GM18907 (cell line): ENCODE data around the gene CNST.
"Not testable (repeated sequence)": the region's sequence is repeated elsewhere in the genome, so short reads cannot be mapped to it uniquely, and the experiment has no call there.

Experiments
- ATAC-seq: cut with Tn5 transposase; IDR thresholded peaks from one replicate; pipeline ENCODE4 v1.9.1; 2021; ENCODE audit warnings: mild to moderate bottlenecking, moderate library complexity; ENCODE audit not compliant: unreplicated experiment

The CNST gene

DNA sequence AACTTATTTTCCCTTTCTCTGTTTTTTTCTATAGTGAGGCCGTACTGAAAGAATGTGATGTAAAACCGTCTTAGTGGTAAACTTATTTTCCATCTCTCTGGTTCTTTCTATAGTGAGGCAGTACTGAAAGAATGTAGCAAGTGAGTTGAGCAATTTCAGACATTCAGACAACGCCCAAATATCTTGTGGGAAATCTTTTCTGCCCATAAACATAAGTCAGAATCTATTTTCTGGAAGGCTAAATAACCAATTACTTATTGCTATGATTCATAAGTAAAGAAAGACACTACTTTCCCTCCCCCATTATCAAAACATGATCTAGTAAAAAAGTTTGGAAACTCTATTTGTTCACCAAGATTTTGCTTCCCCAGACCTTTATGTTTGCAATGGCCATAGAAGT is 139.1 kb downstream of the CNST start:
- ATAC-seq, result no peak

- no peak for ATAC-seq
Measured at GRCh38 chr1:246708166-246708565, 141.9 kb downstream of the CNST start.

DNA sequence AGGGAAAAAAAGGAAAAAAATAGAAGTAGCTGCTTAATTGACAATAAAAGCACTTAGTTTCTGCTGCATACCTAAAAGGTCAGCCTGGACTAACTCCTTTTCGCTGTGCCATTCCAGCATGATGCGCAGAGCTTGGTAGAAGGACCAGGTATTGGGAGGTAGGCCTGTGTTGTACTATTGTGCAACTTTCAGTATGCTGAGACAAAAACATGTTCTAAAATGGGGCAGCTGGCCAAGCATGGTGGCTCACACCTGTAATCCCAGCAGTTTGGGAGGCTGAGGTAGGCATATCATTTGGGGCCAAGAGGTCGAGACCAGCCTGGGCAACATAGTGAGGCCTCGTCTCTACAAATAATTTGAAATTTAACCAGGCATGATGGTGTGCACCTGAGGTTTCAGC is 142.9 kb downstream of the CNST start:
- ATAC-seq, result no peak

DNA sequence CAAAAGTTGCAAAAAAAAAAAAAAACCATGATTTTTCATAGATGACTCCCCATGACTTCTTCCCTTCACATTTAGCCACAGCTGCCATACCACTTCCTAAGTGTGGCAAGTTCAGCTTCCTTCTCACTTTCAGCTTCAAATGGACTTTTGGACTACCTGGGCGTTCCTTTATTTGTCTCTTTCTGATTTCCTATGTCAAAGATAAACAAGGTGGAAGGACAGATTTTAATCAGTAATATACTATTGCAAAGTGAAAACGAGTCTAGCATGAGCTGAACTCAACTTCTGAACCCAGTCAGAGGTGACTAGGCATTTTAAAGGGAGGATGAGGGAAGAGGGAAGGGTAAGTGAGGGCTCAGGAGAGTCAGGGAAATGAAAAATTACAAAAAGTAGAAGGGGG is 143.6 kb downstream of the CNST start:
- ATAC-seq, result no peak

GRCh38 chr1:246711548-246712003 is 145.3 kb downstream of the CNST start:
- no peak for ATAC-seq

DNA sequence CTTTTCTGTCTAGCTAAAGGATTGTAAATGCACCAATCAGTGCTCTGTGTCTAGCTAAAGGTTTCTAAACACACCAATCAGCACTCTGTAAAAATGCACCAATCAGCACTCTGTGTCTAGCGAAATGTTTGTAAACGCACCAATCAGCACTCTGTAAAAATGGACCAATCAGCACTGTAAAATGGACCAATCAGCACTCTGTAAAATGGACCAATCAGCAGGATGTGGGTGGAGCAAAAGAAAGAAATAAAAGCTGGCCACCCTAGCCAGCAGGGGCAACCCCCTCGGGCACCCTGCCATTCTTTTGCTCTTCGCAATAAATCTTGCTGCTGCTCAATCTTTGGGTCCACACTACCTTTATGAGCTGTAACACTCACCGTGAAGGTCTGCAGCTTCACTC is 146.2 kb downstream of the CNST start:
- ATAC-seq, result not testable (repeated sequence)
